ENCODE results near the gene SLC6A8.

GRCh38 chrX:153728095-153728494, 40.4 kb downstream of the SLC6A8 start:
- peak; percentile 36; the same call in 1 of the 2 replicates for TF ChIP-seq CTCF (conservative IDR thresholded peaks at IDR 0.05; ENCODE audit: low read length)
- no peak for TF ChIP-seq EZH2phosphoT487 (IDR thresholded peaks at IDR 0.05; ENCODE audit: borderline replicate concordance, low read depth, low read length)
